ENCODE results near the gene FOXP2. TPM values are rescaled to one million over a fixed set of nuclear protein-coding genes. Genes with fewer than 3 reads are reported as not detected.

FOXP2 gene
- total and polyA plus RNA-seq, 2 of the 13 experiments (the other 11 are each of a cell fraction or from before 2014, with no cell fraction given) = 0.90 TPM; not detected in 1

- no peak for TF ChIP-seq ZFP82 (CRISPR knock-in tag; IDR thresholded peaks at IDR 0.05; ENCODE audit: borderline replicate concordance)
- no peak for TF ChIP-seq ZNF510 (CRISPR knock-in tag; IDR thresholded peaks at IDR 0.05; ENCODE audit: low read depth)
- no peak for TF ChIP-seq YY1 (IDR thresholded peaks at IDR 0.05; ENCODE audit: insufficient read depth, insufficient replicate concordance, low read depth, low read length)
- no peak for TF ChIP-seq PLSCR1 (CRISPR knock-in tag; IDR thresholded peaks at IDR 0.05; ENCODE audit: borderline replicate concordance)
- TF ChIP-seq PCBP2 (optimal IDR thresholded peaks at IDR 0.05; ENCODE audit: low read depth, low read length, poor library complexity, severe bottlenecking) = no peak
Measured at GRCh38 chr7:114657279-114657678, 242.7 kb downstream of the FOXP2 start (continued).

GRCh38 chr7:114658216-114658615 lies 243.6 kb downstream of the FOXP2 start:
- FAIRE-seq = no peak
- H4K20me1 ChIP-seq (ENCODE audit: insufficient read depth, low read length) = no peaks in the 10 kb centered on the region
- DNase-seq (ENCODE audit: low spot score) = no peak
- no peak overlapping the region for H3K4me3 ChIP-seq (replicated peaks in 1 of 3; ENCODE audit: insufficient read depth in 1 of 3, low read depth in 2 of 3, low read length in 3 of 3)
- H3K36me3 ChIP-seq (replicated peaks in 1 of 2; ENCODE audit: control insufficient read depth in 1 of 2, insufficient read depth in 2 of 2, low read length in 2 of 2) = no peaks in the 10 kb centered on the region
- H3K9ac ChIP-seq (ENCODE audit: insufficient read depth, low read depth, low read length) = no peak overlapping the region
- ChIA-PET CTCF (ENCODE audit: low intra/inter-chr PET ratio, low total read pairs) (no interaction called here), POLR2A (no interaction called here)
- H3K27ac ChIP-seq (ENCODE audit: extremely low read length, insufficient read depth, low read length) = no peak overlapping the region
- H3K4me2 ChIP-seq (ENCODE audit: low read depth, low read length) = no peak overlapping the region
- no peaks in the 10 kb centered on the region; a peak in 1 of 5 replicates for H3K27me3 ChIP-seq (ENCODE audit: control insufficient read depth in 1 of 2, insufficient read depth in 2 of 2, low read length in 2 of 2)
- H3K4me1 ChIP-seq (ENCODE audit: insufficient read depth, low read length) = peaks cover 8% of the 10 kb centered on the region; the same call in 1 of the 2 replicates
- in situ Hi-C loops (cut with HindIII; ENCODE audit: extremely low pct_ligation_motif_present, low pct_unique_long_range_greater_than_20kb) = no loop called here
- no peak overlapping the region for H2AFZ ChIP-seq (ENCODE audit: low read length)
- no peaks in the 10 kb centered on the region for H3K79me2 ChIP-seq (ENCODE audit: insufficient read depth, low read length)
- BruUV-seq (replicated peaks) = no TSS peak
- intact Hi-C loops (cut with micrococcal nuclease; ENCODE audit: unreplicated experiment) = no loop called here
- WGBS (ENCODE audit: low lambda C conversion rate) = 48% methylated on average over 4 of the region's 4 CpGs
- ATAC-seq = no peak
- no peaks in the 10 kb centered on the region for H3K9me3 ChIP-seq (ENCODE audit: low read length)
- no peak for TF ChIP-seq CHD2 (IDR thresholded peaks at IDR 0.05; ENCODE audit: low read depth, low read length)
- no peak for TF ChIP-seq ZNF850 (CRISPR knock-in tag; conservative IDR thresholded peaks at IDR 0.05)
- no peak for TF ChIP-seq GPN1 (CRISPR knock-in tag; IDR thresholded peaks at IDR 0.05; ENCODE audit: borderline replicate concordance)
- no peak for TF ChIP-seq RFX1 (IDR thresholded peaks at IDR 0.05)
- no peak for TF ChIP-seq ZNF629 (CRISPR knock-in tag; conservative IDR thresholded peaks at IDR 0.05)
- TF ChIP-seq ZNF280B (CRISPR knock-in tag; IDR thresholded peaks at IDR 0.05; ENCODE audit: borderline replicate concordance) = no peak
- no peak for TF ChIP-seq HINFP (CRISPR knock-in tag; IDR thresholded peaks at IDR 0.05; ENCODE audit: low read depth)
- no peak for TF ChIP-seq FOXC1 (CRISPR knock-in tag; IDR thresholded peaks at IDR 0.05; ENCODE audit: borderline replicate concordance)
- TF ChIP-seq CREM (IDR thresholded peaks at IDR 0.05) = no peak
- TF ChIP-seq CREM (CRISPR knock-in tag; IDR thresholded peaks at IDR 0.05) = no peak
- TF ChIP-seq MATR3 (CRISPR knock-in tag; IDR thresholded peaks at IDR 0.05) = no peak
- TF ChIP-seq ZNF138 (CRISPR knock-in tag; IDR thresholded peaks at IDR 0.05; ENCODE audit: low read depth) = no peak
- no peak for TF ChIP-seq ZBTB49 (CRISPR knock-in tag; IDR thresholded peaks at IDR 0.05; ENCODE audit: borderline replicate concordance)
